VCaP (cell line): ENCODE data around the gene MGARP.

Source experiments
- H3K27ac ChIP-seq: fragments of 450-650 bp; 2 replicates; pipeline ENCODE4 v1.5.1; 2017
- TF ChIP-seq, protein P1 (sequence below): fragments of 450-650 bp; conservative IDR thresholded peaks from 2 replicates; pipeline ENCODE4 v1.5.1; 2017; ENCODE audit warnings: mild to moderate bottlenecking, moderate library complexity

MGARP gene

GRCh38 chr4:139282721-139283075 is 2.7 kb upstream of the MGARP start:
- no peak overlapping the region for H3K27ac ChIP-seq
- TF ChIP-seq, protein P1, sequence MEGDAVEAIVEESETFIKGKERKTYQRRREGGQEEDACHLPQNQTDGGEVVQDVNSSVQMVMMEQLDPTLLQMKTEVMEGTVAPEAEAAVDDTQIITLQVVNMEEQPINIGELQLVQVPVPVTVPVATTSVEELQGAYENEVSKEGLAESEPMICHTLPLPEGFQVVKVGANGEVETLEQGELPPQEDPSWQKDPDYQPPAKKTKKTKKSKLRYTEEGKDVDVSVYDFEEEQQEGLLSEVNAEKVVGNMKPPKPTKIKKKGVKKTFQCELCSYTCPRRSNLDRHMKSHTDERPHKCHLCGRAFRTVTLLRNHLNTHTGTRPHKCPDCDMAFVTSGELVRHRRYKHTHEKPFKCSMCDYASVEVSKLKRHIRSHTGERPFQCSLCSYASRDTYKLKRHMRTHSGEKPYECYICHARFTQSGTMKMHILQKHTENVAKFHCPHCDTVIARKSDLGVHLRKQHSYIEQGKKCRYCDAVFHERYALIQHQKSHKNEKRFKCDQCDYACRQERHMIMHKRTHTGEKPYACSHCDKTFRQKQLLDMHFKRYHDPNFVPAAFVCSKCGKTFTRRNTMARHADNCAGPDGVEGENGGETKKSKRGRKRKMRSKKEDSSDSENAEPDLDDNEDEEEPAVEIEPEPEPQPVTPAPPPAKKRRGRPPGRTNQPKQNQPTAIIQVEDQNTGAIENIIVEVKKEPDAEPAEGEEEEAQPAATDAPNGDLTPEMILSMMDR: no peak

GRCh38 chr4:139282065-139282720 is 2.2 kb upstream of the MGARP start:
- TF ChIP-seq, protein P1: no peak
- H3K27ac ChIP-seq: no peak overlapping the region

DNA sequence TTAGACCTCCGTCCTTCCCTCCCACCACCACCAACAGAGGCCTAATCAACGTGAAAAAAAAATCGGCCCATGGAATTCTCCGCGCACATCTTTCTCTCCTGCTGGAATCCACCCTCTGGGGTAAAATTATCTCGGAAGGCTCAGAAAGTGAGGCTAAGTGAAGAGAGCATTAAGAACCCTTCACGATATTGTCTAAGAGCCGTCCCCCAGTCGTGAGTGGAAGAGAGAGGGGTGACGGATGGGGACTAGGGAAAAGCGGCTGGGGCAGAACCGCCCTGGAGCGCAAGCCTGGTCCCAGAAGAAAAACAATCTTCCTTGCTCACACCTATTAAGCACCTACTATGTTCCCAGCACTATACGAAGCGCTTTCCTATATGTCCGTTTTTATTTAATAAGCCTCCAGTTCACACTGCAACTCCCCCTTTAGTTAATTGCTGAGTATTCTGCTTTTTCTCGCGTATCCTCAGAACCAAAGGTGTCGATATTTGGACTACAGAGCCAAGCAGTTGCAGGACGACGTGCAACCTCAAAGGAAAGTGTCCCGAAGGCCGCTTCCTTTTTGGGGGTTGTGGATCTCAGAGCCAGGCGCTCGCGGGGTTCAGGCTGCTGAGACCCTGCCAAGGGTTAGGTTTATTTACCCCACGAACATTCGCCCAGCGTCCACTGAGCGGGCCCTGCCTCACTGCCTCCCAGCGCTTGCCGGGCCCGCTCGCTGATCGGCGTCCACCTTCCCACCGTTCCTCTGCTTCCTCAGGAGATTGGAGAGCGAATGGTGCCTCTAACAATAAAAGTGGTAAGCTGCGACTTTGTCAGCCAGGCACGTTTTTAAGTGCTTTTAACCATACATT is 889 bp downstream of the MGARP start:
- no peak overlapping the region for H3K27ac ChIP-seq
- TF ChIP-seq, protein P1: no peak

DNA sequence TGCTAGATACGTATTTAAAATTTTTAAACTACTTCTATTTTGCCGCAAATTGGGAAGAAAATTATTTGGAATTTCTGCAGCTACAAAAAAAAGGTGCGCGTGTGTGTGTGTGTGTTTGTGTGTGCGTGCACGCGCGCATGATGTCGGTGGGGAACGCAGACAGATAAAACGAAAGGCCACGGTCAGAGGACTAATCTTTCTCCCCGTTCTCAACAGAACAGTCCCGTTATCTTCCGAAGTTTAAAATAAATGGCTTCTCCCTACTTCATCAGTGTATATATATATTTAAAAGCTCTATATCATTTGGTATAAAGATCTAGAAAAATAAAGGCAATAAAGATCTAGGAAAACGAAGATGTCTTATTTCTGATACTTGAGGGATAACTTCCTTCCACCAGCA is 1.5 kb downstream of the MGARP start:
- TF ChIP-seq, protein P1: no peak

DNA sequence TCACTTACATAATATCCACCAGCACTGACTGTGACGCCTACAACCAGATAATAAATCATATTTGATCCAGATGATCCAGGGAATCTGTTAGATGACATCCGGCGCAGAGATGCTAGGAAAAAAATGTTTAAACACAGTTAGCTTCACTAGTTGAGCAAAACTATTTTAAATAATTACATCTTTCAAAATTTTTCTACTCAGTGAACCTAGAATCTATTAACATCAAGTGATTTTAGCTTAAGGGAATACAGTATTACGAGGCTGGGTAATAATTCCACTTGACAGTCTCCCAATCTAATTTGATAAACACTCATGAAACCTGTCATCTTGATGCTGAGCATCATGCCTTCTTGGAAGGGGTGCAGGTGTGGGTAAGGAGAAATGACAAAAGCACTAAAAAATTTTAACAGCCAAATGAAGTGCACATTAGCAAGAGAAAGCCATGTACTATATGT is 4.7 kb downstream of the MGARP start:
- no peak overlapping the region for H3K27ac ChIP-seq
- TF ChIP-seq, protein P1: no peak

More for the DNA sequence above, 1.5 kb downstream of the MGARP start:
- no peak overlapping the region for H3K27ac ChIP-seq

- TF ChIP-seq, protein P1: no peak
- no peak overlapping the region for H3K27ac ChIP-seq
These were observed 5.2 kb downstream of the MGARP start for GRCh38 chr4:139274790-139275189.

DNA sequence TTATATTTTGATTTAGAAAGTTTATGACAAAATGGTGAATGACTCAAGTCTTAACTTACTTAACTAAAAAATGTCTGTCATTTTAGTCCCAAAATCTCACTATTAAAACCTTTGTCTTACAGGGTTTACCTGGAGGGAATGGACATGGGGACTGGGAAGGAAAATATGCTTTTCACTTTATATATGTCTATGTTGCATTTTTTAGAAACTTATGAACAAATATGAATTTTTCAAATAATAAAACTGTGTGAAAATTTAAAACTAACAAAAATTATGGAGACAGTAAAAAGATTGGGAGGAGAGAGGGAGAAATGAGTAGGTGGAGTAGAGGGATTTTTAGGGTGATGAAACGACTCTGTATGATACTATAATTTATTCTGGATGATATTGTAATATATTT is 6.2 kb downstream of the MGARP start:
- TF ChIP-seq, protein P1: no peak
- no peak overlapping the region for H3K27ac ChIP-seq
